Activated CD8-positive, alpha-beta memory T cell treated with anti-CD3 and anti-CD28 coated beads, Interleukin-2, amount 50 U/mL, for 1 hour (primary cell): Measurements from ENCODE around the gene COX5A.
"Not testable (repeated sequence)": the region's sequence is repeated elsewhere in the genome, so short reads cannot be mapped to it uniquely, and the experiment has no call there.

Experiments used
- DNase-seq: peaks from one replicate; pipeline ENCODE4 v3.0.0-alpha.2; 2020; ENCODE audit errors: extremely low read depth

Gene COX5A

GRCh38 chr15:74902295-74903075 is 35.4 kb downstream of the COX5A start:
- no peak for DNase-seq

GRCh38 chr15:74901612-74902063 is 36.2 kb downstream of the COX5A start:
- DNase-seq = no peak

GRCh38 chr15:74897300-74897701 is 40.6 kb downstream of the COX5A start:
- DNase-seq = no peak

GRCh38 chr15:74896316-74896715 is 41.6 kb downstream of the COX5A start:
- no peak for DNase-seq

GRCh38 chr15:74895830-74896229 is 42.0 kb downstream of the COX5A start:
- no peak for DNase-seq

GRCh38 chr15:74894383-74894782 is 43.5 kb downstream of the COX5A start:
- DNase-seq = not testable (repeated sequence)

GRCh38 chr15:74893627-74894026 is 44.2 kb downstream of the COX5A start:
- no peak for DNase-seq

GRCh38 chr15:74892931-74893330 is 44.9 kb downstream of the COX5A start:
- DNase-seq = no peak

- no peak for DNase-seq
Measured at GRCh38 chr15:74892313-74892712, 45.6 kb downstream of the COX5A start.

- no peak for DNase-seq
Measured at GRCh38 chr15:74891469-74891868, 46.4 kb downstream of the COX5A start.

- no peak for DNase-seq
Measured at GRCh38 chr15:74890665-74890960, 47.3 kb downstream of the COX5A start.

GRCh38 chr15:74889883-74890664 is 47.8 kb downstream of the COX5A start, which contains the start of gene MPI:
MPI (plus strand) TSS chr15:74890042; CDS start chr15:74890074, 32 bp downstream.
- DNase-seq = peak; percentile 38

- DNase-seq = no peak
Measured at GRCh38 chr15:74889390-74889882, 48.4 kb downstream of the COX5A start.

GRCh38 chr15:74888716-74889115 is 49.2 kb downstream of the COX5A start:
- no peak for DNase-seq

- not testable (repeated sequence) for DNase-seq
Measured at GRCh38 chr15:74887537-74888193, 50.2 kb downstream of the COX5A start.

GRCh38 chr15:74885461-74885860 is 52.4 kb downstream of the COX5A start:
- no peak for DNase-seq

GRCh38 chr15:74884428-74885223 is 53.2 kb downstream of the COX5A start:
- no peak for DNase-seq

GRCh38 chr15:74882528-74882927 is 55.3 kb downstream of the COX5A start:
- DNase-seq = no peak

GRCh38 chr15:74878273-74878672 is 59.6 kb downstream of the COX5A start:
- no peak for DNase-seq

- no peak for DNase-seq
Measured at GRCh38 chr15:74873756-74874424, 64.0 kb downstream of the COX5A start.
